GM18508 (cell line): ENCODE results near the gene WRAP73.
A peak's percentile ranks its signal among the peaks of the same experiment; 100 is the strongest.

ENCODE experiments used
- ATAC-seq: cut with Tn5 transposase; IDR thresholded peaks from one replicate; pipeline ENCODE4 v1.9.1; 2021; ENCODE audit warnings: moderate number of reproducible peaks; ENCODE audit not compliant: insufficient read depth, unreplicated experiment

The WRAP73 gene

GRCh38 chr1:3683197-3683596, 33.3 kb upstream of the WRAP73 start:
- no peak for ATAC-seq

- ATAC-seq: no peak
Observed at GRCh38 chr1:3681898-3682806, 32.2 kb upstream of the WRAP73 start.

GRCh38 chr1:3681231-3681897, 31.5 kb upstream of the WRAP73 start:
- no peak for ATAC-seq

- no peak for ATAC-seq
Observed at GRCh38 chr1:3680488-3681230, 30.8 kb upstream of the WRAP73 start.

GRCh38 chr1:3679799-3680453, 30.0 kb upstream of the WRAP73 start:
- ATAC-seq: no peak

- no peak for ATAC-seq
Observed at GRCh38 chr1:3679098-3679555, 29.2 kb upstream of the WRAP73 start.

GRCh38 chr1:3678361-3679097, 28.6 kb upstream of the WRAP73 start:
- no peak for ATAC-seq

GRCh38 chr1:3677484-3677883, 27.6 kb upstream of the WRAP73 start:
- ATAC-seq: no peak

- peak; percentile 50 for ATAC-seq
Observed at GRCh38 chr1:3676581-3677470, 26.9 kb upstream of the WRAP73 start.

- ATAC-seq: no peak
Observed at GRCh38 chr1:3675436-3675835, 25.5 kb upstream of the WRAP73 start.

- no peak for ATAC-seq
Observed at GRCh38 chr1:3674100-3675094, 24.5 kb upstream of the WRAP73 start.

- ATAC-seq: no peak
Observed at GRCh38 chr1:3673381-3674099, 23.6 kb upstream of the WRAP73 start.

GRCh38 chr1:3672971-3673361, 23.1 kb upstream of the WRAP73 start:
- ATAC-seq: no peak

- ATAC-seq: no peak
Observed at GRCh38 chr1:3672231-3672970, 22.5 kb upstream of the WRAP73 start.

GRCh38 chr1:3671371-3672180, 21.7 kb upstream of the WRAP73 start:
- ATAC-seq: no peak
